ENCODE results near the gene PDE5A. TPM values are rescaled to one million over a fixed set of nuclear protein-coding genes. Genes with fewer than 3 reads are reported as not detected.

Gene PDE5A
- total RNA-seq, 1 donor from 2014 or later = 27.1 TPM

- Mint-ChIP-seq H3K4me1 (peaks cover 21% of the 10 kb centered on the region), H3K27me3 (ENCODE audit: low read depth) (no peaks in the 10 kb centered on the region), H3K27ac (no peak overlapping the region)
Observed at GRCh38 chr4:119587796-119588195, 40.8 kb downstream of the PDE5A start.

GRCh38 chr4:119585771-119586170, 42.8 kb downstream of the PDE5A start:
- no peaks in the 10 kb centered on the region for H3K27me3 Mint-ChIP-seq (ENCODE audit: low read depth)
- no peak overlapping the region for H3K27ac Mint-ChIP-seq

More at GRCh38 chr4:119587796-119588195, 40.8 kb downstream of the PDE5A start:
- Mint-ChIP-seq H3K36me3 (peaks cover 18% of the 10 kb centered on the region), H3K4me3 (no peak overlapping the region), H3K9me3 (no peaks in the 10 kb centered on the region)
- DNase-seq (ENCODE audit: low spot score in 2 of 2, unreplicated experiment in 2 of 2) = no peak
- TF ChIP-seq CTCF (IDR thresholded peaks at IDR 0.05; ENCODE audit: unreplicated experiment) = no peak

GRCh38 chr4:119581190-119581873, 47.3 kb downstream of the PDE5A start:
- H3K36me3 Mint-ChIP-seq = peaks cover 21% of the 10 kb centered on the region
- no peak for TF ChIP-seq CTCF (IDR thresholded peaks at IDR 0.05; ENCODE audit: unreplicated experiment)
- H3K9me3 Mint-ChIP-seq = peaks cover 11% of the 10 kb centered on the region
- no peaks in the 10 kb centered on the region for H3K4me1 Mint-ChIP-seq
- no peak overlapping the region for H3K4me3 Mint-ChIP-seq
- no peak overlapping the region for H3K27ac Mint-ChIP-seq
- H3K27me3 Mint-ChIP-seq (ENCODE audit: low read depth) = no peaks in the 10 kb centered on the region
- no peak for DNase-seq (ENCODE audit: low spot score in 2 of 2, unreplicated experiment in 2 of 2)

More at GRCh38 chr4:119585771-119586170, 42.8 kb downstream of the PDE5A start:
- TF ChIP-seq CTCF (IDR thresholded peaks at IDR 0.05; ENCODE audit: unreplicated experiment) = no peak
- Mint-ChIP-seq H3K4me3 (no peak overlapping the region), H3K36me3 (peaks cover 21% of the 10 kb centered on the region), H3K4me1 (peaks cover 14% of the 10 kb centered on the region), H3K9me3 (peaks cover 4% of the 10 kb centered on the region)
- DNase-seq (ENCODE audit: low spot score in 2 of 2, unreplicated experiment in 2 of 2) = no peak

- Mint-ChIP-seq H3K27me3 (ENCODE audit: low read depth) (no peaks in the 10 kb centered on the region), H3K4me3 (no peak overlapping the region), H3K9me3 (peaks cover 11% of the 10 kb centered on the region), H3K36me3 (peaks cover 19% of the 10 kb centered on the region), H3K27ac (no peak overlapping the region), H3K4me1 (no peaks in the 10 kb centered on the region)
- DNase-seq (ENCODE audit: low spot score in 2 of 2, unreplicated experiment in 2 of 2) = no peak
- no peak for TF ChIP-seq CTCF (IDR thresholded peaks at IDR 0.05; ENCODE audit: unreplicated experiment)
Observed at GRCh38 chr4:119580293-119580692, 48.3 kb downstream of the PDE5A start.

- no peaks in the 10 kb centered on the region for H3K4me1 Mint-ChIP-seq
- peaks cover 15% of the 10 kb centered on the region for H3K9me3 Mint-ChIP-seq
- no peak overlapping the region for H3K27ac Mint-ChIP-seq
- H3K27me3 Mint-ChIP-seq (ENCODE audit: low read depth) = no peaks in the 10 kb centered on the region
- TF ChIP-seq CTCF (IDR thresholded peaks at IDR 0.05; ENCODE audit: unreplicated experiment) = no peak
- H3K36me3 Mint-ChIP-seq = peaks cover 22% of the 10 kb centered on the region
- no peak overlapping the region for H3K4me3 Mint-ChIP-seq
- no peak for DNase-seq (ENCODE audit: low spot score in 2 of 2, unreplicated experiment in 2 of 2)
Observed at GRCh38 chr4:119579823-119580222, 48.8 kb downstream of the PDE5A start.
